OCI-LY7 (cell line): ENCODE data around the gene AURKB. TPM values are rescaled to one million over a fixed set of nuclear protein-coding genes. Genes with fewer than 3 reads are reported as not detected.

Experiments used
- BruUV-seq: library from RNA; stranded (reverse); fragments of 400-500 nt; replicated peaks from 2 replicates; lab custom pipeline; 2021; lab: Mats Ljungman, UMichigan
- CTCF ChIA-PET: fragments of 300-600 bp; sonication (Branson Sonifier 250); formaldehyde crosslinking; loops from one replicate; lab custom pipeline; 2022; ENCODE audit warnings: antibody characterized with exemption; ENCODE audit not compliant: unreplicated experiment; lab: Charles Lee
- POLR2A ChIA-PET: fragments of 300-600 bp; sonication (Branson Sonifier 250); formaldehyde crosslinking; loops from one replicate; lab custom pipeline; 2022; ENCODE audit warnings: antibody characterized with exemption; lab: Charles Lee
- DNase-seq: peaks from one replicate; pipeline ENCODE4 v3.0.0-alpha.2; 2015; ENCODE audit warnings: low spot score
- H2AFZ ChIP-seq: fragments of 200-600 bp; sonication (generic), shearing (Covaris generic); 2 replicates; pipeline ENCODE4 v1.6.1; 2014; ENCODE audit warnings: mild to moderate bottlenecking, antibody characterized with exemption, low read length, moderate library complexity
- H3K27ac ChIP-seq: fragments of 200-600 bp; sonication (generic); 2 replicates; pipeline ENCODE4 v1.5.1; 2014; ENCODE audit warnings: mixed run types, low read depth, mild to moderate bottlenecking, moderate library complexity, low read length, inconsistent platforms; ENCODE audit not compliant: poor library complexity, severe bottlenecking
- H3K36me3 ChIP-seq: fragments of 200-600 bp; sonication (generic); 2 replicates; pipeline ENCODE4 v1.6.1; 2014; ENCODE audit warnings: mild to moderate bottlenecking, antibody characterized with exemption, low read length, moderate library complexity, mixed read lengths; ENCODE audit not compliant: insufficient read depth
- H3K4me1 ChIP-seq: fragments of 200-600 bp; sonication (generic); 2 replicates; pipeline ENCODE4 v1.5.1; 2014; ENCODE audit warnings: mild to moderate bottlenecking, low read length; ENCODE audit not compliant: insufficient read depth, poor library complexity, severe bottlenecking
- H3K4me2 ChIP-seq: fragments of 200-600 bp; sonication (generic); 2 replicates; pipeline ENCODE4 v1.6.1; 2014; ENCODE audit warnings: mild to moderate bottlenecking, low read length
- H3K4me3 ChIP-seq: fragments of 200-600 bp; sonication (generic); 2 replicates; pipeline ENCODE4 v1.5.1; 2014; ENCODE audit warnings: mild to moderate bottlenecking, low read depth, low read length; ENCODE audit not compliant: poor library complexity, severe bottlenecking
- H3K79me2 ChIP-seq: fragments of 200-600 bp; sonication (generic); 2 replicates; pipeline ENCODE4 v1.6.1; 2016; ENCODE audit warnings: low read depth, mild to moderate bottlenecking, low read length, moderate library complexity, mixed read lengths; ENCODE audit not compliant: insufficient read depth
- H3K9me2 ChIP-seq: fragments of 200-600 bp; sonication (generic); 2 replicates; pipeline ENCODE4 v1.6.1; 2016; ENCODE audit warnings: mild to moderate bottlenecking, low read length, mixed read lengths; ENCODE audit not compliant: insufficient read depth
- H3K9me3 ChIP-seq: fragments of 200-600 bp; sonication (generic); 2 replicates; pipeline ENCODE4 v1.6.1; 2014; ENCODE audit warnings: mild to moderate bottlenecking, mixed run types, low read length, mixed read lengths
- H4K20me1 ChIP-seq: fragments of 200-600 bp; sonication (generic); 2 replicates; pipeline ENCODE4 v1.6.1; 2014; ENCODE audit warnings: mild to moderate bottlenecking, antibody characterized with exemption, low read length, moderate library complexity, mixed read lengths; ENCODE audit not compliant: insufficient read depth
- EZH2phosphoT487 ChIP-seq: fragments of 200-600 bp; sonication (generic); IDR thresholded peaks from 2 replicates; pipeline ENCODE4 v1.6.1; 2018; ENCODE audit warnings: low read depth, borderline replicate concordance, mild to moderate bottlenecking, mixed run types, antibody characterized with exemption, low read length, moderate library complexity, mixed read lengths
- intact Hi-C: fragments of 100-400 bp; cut with micrococcal nuclease; formaldehyde crosslinking; loops from one replicate; pipeline ENCODE4 v1.10.0; 2022; ENCODE audit not compliant: unreplicated experiment
- total RNA-seq, 2 experiments: library from RNA; depleted of rRNA in 1 of 2; stranded (reverse); fragments of >200 nt in 1 of 2; shearing (Covaris generic) in 1 of 2; gene quantifications; 2 replicates each; pipeline ENCODE4 v1.2.3, GENCODE V29; 2014 to 2022
- TF ChIP-seq, protein P1 (sequence below): fragments of 200-600 bp; sonication (generic); conservative IDR thresholded peaks from 2 replicates; pipeline ENCODE4 v1.5.1; 2014; ENCODE audit warnings: mild to moderate bottlenecking, antibody characterized with exemption, low read length, moderate library complexity, mixed read lengths

AURKB gene
- total RNA-seq, 2 experiments from 2014 or later, result 283 to 310 TPM

DNA sequence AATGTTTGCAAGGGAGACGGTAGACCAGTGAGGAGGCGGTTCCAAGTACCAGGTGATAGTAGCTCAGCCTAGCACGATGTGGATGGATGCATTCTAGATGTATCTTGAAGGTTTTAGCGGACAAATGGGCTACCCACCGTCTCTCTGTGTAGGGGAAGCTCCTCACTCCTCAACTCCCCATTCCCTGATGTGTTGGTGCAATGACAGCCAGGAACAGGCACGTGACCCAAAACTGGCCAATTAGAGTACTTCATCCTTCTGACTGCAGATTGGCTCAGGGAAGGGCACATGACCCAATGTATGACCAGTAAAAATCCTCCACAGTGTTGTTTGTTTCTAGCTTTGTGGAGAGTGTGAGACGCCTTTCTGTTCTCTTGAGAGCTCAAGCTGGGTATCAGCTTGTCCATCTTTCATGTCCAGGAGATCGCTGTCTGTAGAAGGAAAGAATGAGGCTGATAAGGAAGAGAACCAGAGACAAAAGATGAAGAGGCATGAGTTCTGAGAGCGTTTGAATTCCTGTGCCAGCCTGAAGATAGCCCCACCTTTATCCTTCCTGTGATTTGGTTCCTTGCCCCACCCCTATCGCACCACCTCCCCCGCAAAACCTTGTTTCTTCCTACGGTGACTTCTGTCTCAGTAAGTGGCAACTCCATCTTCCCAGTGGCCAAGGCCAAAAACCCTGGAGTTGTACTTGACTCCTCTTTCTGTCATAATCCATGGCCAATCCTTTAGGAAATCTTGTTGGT is 18.1 kb downstream of the AURKB start:
- Histone ChIP-seq H3K36me3 (no peaks in the 10 kb centered on the region), H3K4me2 (peak overlapping the region; percentile 72), H2AFZ (peak overlapping the region; percentile 68), H3K9me3 (no peaks in the 10 kb centered on the region), H4K20me1 (peaks cover 6% of the 10 kb centered on the region; the same call in 1 of the 2 replicates), H3K4me3 (peak overlapping the region; percentile 65), H3K27ac (peak overlapping the region; percentile 60), H3K79me2 (peaks cover 11% of the 10 kb centered on the region; the same call in 1 of the 2 replicates), H3K9me2 (no peaks in the 10 kb centered on the region), H3K4me1 (peaks cover 44% of the 10 kb centered on the region)
- DNase-seq, result peak; percentile 91
- intact Hi-C loops, result no loop called here
- BruUV-seq, result TSS peak; percentile 91
- no peak for TF ChIP-seq EZH2phosphoT487
- TF ChIP-seq, protein P1, sequence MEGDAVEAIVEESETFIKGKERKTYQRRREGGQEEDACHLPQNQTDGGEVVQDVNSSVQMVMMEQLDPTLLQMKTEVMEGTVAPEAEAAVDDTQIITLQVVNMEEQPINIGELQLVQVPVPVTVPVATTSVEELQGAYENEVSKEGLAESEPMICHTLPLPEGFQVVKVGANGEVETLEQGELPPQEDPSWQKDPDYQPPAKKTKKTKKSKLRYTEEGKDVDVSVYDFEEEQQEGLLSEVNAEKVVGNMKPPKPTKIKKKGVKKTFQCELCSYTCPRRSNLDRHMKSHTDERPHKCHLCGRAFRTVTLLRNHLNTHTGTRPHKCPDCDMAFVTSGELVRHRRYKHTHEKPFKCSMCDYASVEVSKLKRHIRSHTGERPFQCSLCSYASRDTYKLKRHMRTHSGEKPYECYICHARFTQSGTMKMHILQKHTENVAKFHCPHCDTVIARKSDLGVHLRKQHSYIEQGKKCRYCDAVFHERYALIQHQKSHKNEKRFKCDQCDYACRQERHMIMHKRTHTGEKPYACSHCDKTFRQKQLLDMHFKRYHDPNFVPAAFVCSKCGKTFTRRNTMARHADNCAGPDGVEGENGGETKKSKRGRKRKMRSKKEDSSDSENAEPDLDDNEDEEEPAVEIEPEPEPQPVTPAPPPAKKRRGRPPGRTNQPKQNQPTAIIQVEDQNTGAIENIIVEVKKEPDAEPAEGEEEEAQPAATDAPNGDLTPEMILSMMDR, result no peak
- CTCF ChIA-PET, result interaction anchor here (1.2 to 1.9 kb wide), 2 partner anchors 29 to 109 kb away, joined by 4 read pairs; no protein-coding TSS in a partner anchor
- POLR2A ChIA-PET, result interaction anchor here (0.6 to 5.9 kb wide), 14 partner anchors 11 to 190 kb away, joined by 3 to 75 read pairs (median 5); partner anchors contain the start of genes AURKB, CTC1, SLC25A35 and TMEM107

DNA sequence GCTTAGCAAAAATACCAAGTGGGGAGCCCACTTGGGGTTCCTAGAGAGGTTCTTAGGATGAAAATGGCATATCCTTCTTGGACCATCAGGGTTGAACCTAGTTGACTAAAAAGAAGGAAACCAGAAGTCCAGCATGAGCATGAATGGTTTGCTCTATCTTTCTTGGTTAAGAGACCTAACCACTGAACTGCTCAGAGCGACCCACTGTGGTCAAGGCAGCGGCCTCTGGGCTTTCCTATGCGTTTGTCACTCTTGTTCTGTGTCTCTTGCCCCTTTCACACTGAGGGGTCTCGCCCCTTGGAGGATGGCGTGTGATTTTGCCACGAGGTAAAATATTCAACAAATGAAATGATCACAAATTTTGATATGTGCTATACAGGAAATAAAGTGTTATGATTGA is 19.9 kb downstream of the AURKB start:
- H3K27ac ChIP-seq, result peak overlapping the region; percentile 58
- DNase-seq, result no peak
- H3K36me3 ChIP-seq, result no peaks in the 10 kb centered on the region
- H4K20me1 ChIP-seq, result peaks cover 6% of the 10 kb centered on the region; the same call in 1 of the 2 replicates
- no TSS peak for BruUV-seq
- H3K4me3 ChIP-seq, result peak overlapping the region; percentile 83
- ChIA-PET CTCF (no interaction called here), POLR2A (interaction anchor here (0.6 to 5.9 kb wide), 5 partner anchors 17 to 105 kb away, joined by 3 to 75 read pairs (median 3); partner anchors contain the start of genes AURKB and SLC25A35)
- intact Hi-C loops, result no loop called here
- H3K9me3 ChIP-seq, result no peaks in the 10 kb centered on the region
- H3K4me2 ChIP-seq, result peak overlapping the region; percentile 71
- H2AFZ ChIP-seq, result peak overlapping the region; percentile 68; the same call in 1 of the 2 replicates
- peaks cover 39% of the 10 kb centered on the region for H3K4me1 ChIP-seq
- no peaks in the 10 kb centered on the region for H3K9me2 ChIP-seq
- TF ChIP-seq EZH2phosphoT487, result no peak
- TF ChIP-seq, protein P1, result no peak
- peaks cover 11% of the 10 kb centered on the region; the same call in 1 of the 2 replicates for H3K79me2 ChIP-seq
